ENCODE results near the gene CEP131. TPM values are rescaled to one million over a fixed set of nuclear protein-coding genes. Genes with fewer than 3 reads are reported as not detected.

CEP131 gene
- total and polyA plus RNA-seq, 2 of the 8 experiments (the other 6 are each of a cell fraction or from before 2014, with no cell fraction given): 5.9 to 23.2 TPM

GRCh38 chr17:81210466-81210865, 12.3 kb downstream of the CEP131 start:
- peaks cover 3 to 10% of the 10 kb centered on the region in 2 experiments for H4K20me1 ChIP-seq (replicated peaks in 1 of 2; ENCODE audit: control insufficient read depth in 1 of 2, insufficient read depth in 2 of 2, low read length in 2 of 2)
- no peak overlapping the region for H2BK120ac ChIP-seq (replicated peaks; ENCODE audit: low read depth, low read length)
- H3K23ac ChIP-seq (ENCODE audit: insufficient read length): no peak overlapping the region
- H3K23me2 ChIP-seq (ENCODE audit: low read depth, low read length): peaks cover 3% of the 10 kb centered on the region; the same call in 1 of the 2 replicates
- 86% methylated on average over 10 of the region's 10 CpGs; no CpG with 5 or more reads in 1 of the 2 experiments for WGBS, 2 experiments (ENCODE audit: extremely low coverage in 1 of 2, insufficient coverage in 1 of 2, insufficient read length in 1 of 2, insufficient replicate concordance in 2 of 2, low coverage in 1 of 2, low lambda C conversion rate in 2 of 2, missing lambda C conversion rate in 1 of 2)
- peaks cover 0 to 3% (median 0%) of the 10 kb centered on the region in 4 experiments; a peak in 2 of 8 replicates for H3K36me3 ChIP-seq (ENCODE audit: control insufficient read depth in 2 of 4, insufficient read depth in 4 of 4, low read length in 3 of 4)
- no peak overlapping the region for H3K14ac ChIP-seq (ENCODE audit: insufficient read length)
- H3K79me1 ChIP-seq (ENCODE audit: low read depth, low read length): peaks cover 5% of the 10 kb centered on the region; the same call in 1 of the 2 replicates
- CTCF ChIA-PET (ENCODE audit: partially characterized antibody): interaction anchor here (0.7 to 2.9 kb wide), 8 partner anchors 10 to 327 kb away, joined by 3 to 16 read pairs (median 3); no protein-coding TSS in a partner anchor
- H3K4ac ChIP-seq (replicated peaks; ENCODE audit: insufficient read length, low read depth, low read length): no peak overlapping the region
- H2AFZ ChIP-seq (ENCODE audit: low read length): no peak overlapping the region
- no peak overlapping the region for H4K8ac ChIP-seq (ENCODE audit: extremely low read depth, insufficient read depth, low read length)
- no peak overlapping the region for H2BK12ac ChIP-seq (ENCODE audit: low read depth, low read length)
- H2BK15ac ChIP-seq (ENCODE audit: low read length): no peak overlapping the region
- H3K18ac ChIP-seq (ENCODE audit: extremely low read depth, low read length): no peak overlapping the region
- no peak overlapping the region for H3K27ac ChIP-seq (ENCODE audit: low read depth, low read length)
- H4K91ac ChIP-seq (replicated peaks; ENCODE audit: insufficient read length, low read length): no peak overlapping the region
- H3K27me3 ChIP-seq (replicated peaks in 1 of 4; ENCODE audit: control insufficient read depth in 3 of 4, extremely low read depth in 1 of 4, insufficient read depth in 3 of 4, low read length in 3 of 4): no peaks in the 10 kb centered on the region
- no peak overlapping the region for H2BK5ac ChIP-seq (ENCODE audit: low read depth, low read length)
- no peak overlapping the region for H2BK20ac ChIP-seq (ENCODE audit: low read length)
- H3K9me3 ChIP-seq (ENCODE audit: insufficient read depth in 2 of 2, low read depth in 1 of 2, low read length in 1 of 2): no peaks in the 10 kb centered on the region
- no peak overlapping the region for H2AK5ac ChIP-seq (ENCODE audit: low read depth, low read length)
- no peak overlapping the region for H3K4me3 ChIP-seq (ENCODE audit: extremely low read depth in 1 of 4, insufficient read depth in 2 of 4, low read depth in 3 of 4, low read length in 4 of 4)
- H3K4me1 ChIP-seq (replicated peaks in 1 of 4; ENCODE audit: control insufficient read depth in 3 of 4, insufficient read depth in 4 of 4, low read length in 3 of 4): no peaks in the 10 kb centered on the region; a peak in 1 of 7 replicates
- no peaks in the 10 kb centered on the region; a peak in 2 of 4 replicates for H3K79me2 ChIP-seq (ENCODE audit: control insufficient read depth in 1 of 2, insufficient read depth in 2 of 2, low read length in 2 of 2)
- no peak for FAIRE-seq
- H3K4me2 ChIP-seq (ENCODE audit: insufficient read depth in 1 of 2, low read depth in 2 of 2, low read length in 2 of 2): no peak overlapping the region
- no peak for DNase-seq (ENCODE audit: low read depth in 1 of 2, low spot score in 2 of 2)
- POLR2A ChIA-PET (ENCODE audit: partially characterized antibody): no interaction called here
- no peak overlapping the region for H3K9ac ChIP-seq (replicated peaks in 1 of 4; ENCODE audit: extremely low read depth in 1 of 4, low read depth in 3 of 4, low read length in 3 of 4)
- H4K5ac ChIP-seq (ENCODE audit: insufficient read length, low read depth, low read length): no peak overlapping the region
- H3K56ac ChIP-seq (replicated peaks; ENCODE audit: insufficient read length, low read depth, low read length): no peak overlapping the region
- TF ChIP-seq KDM1A (IDR thresholded peaks at IDR 0.05; ENCODE audit: borderline replicate concordance, low read length) (no peak), ZNF274 (IDR thresholded peaks at IDR 0.05; ENCODE audit: borderline replicate concordance, extremely low read depth, low read length) (no peak), CEBPB (IDR thresholded peaks at IDR 0.05; ENCODE audit: low read depth, low read length) (no peak), CBX5 (IDR thresholded peaks at IDR 0.05; ENCODE audit: low read depth, low read length) (no peak), RBBP5 (IDR thresholded peaks at IDR 0.05; ENCODE audit: borderline replicate concordance, low read depth, low read length) (no peak), EGR1 (IDR thresholded peaks at IDR 0.05; ENCODE audit: borderline replicate concordance, low read depth, low read length) (no peak)
- TF ChIP-seq, protein P1, sequence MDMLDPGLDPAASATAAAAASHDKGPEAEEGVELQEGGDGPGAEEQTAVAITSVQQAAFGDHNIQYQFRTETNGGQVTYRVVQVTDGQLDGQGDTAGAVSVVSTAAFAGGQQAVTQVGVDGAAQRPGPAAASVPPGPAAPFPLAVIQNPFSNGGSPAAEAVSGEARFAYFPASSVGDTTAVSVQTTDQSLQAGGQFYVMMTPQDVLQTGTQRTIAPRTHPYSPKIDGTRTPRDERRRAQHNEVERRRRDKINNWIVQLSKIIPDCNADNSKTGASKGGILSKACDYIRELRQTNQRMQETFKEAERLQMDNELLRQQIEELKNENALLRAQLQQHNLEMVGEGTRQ (IDR thresholded peaks at IDR 0.05; ENCODE audit: low read length): no peak

Data from H1 (cell line).